ENCODE measurements around the gene TCN2. TPM values are rescaled to one million over a fixed set of nuclear protein-coding genes. Genes with fewer than 3 reads are reported as not detected.
A peak's percentile ranks its signal among the peaks of the same experiment; 100 is the strongest.
"Not testable (repeated sequence)": the region's sequence is repeated elsewhere in the genome, so short reads cannot be mapped to it uniquely, and the experiment has no call there.

The TCN2 gene
- total RNA-seq, 2 experiments from 2014 or later: 0.12 to 0.32 TPM

GRCh38 chr22:30668386-30668710 lies 61.4 kb downstream of the TCN2 start:
- H3K36me3 Mint-ChIP-seq (ENCODE audit: low read depth): peaks cover 7% of the 10 kb centered on the region
- H3K27me3 Mint-ChIP-seq: peaks cover 3% of the 10 kb centered on the region
- intact Hi-C loops (cut with DNase I, micrococcal nuclease): no loop called here
- peak overlapping the region; percentile 92 for H3K4me3 Mint-ChIP-seq
- no peak for DNase-seq
- no peak for ATAC-seq
- CTCF ChIA-PET: interaction anchor here (1.1 to 2.2 kb wide), 2 partner anchors 25 to 87 kb away, joined by 5 to 8 read pairs; no protein-coding TSS in a partner anchor
- POLR2A ChIA-PET: no interaction called here
- no peaks in the 10 kb centered on the region for H3K9me3 Mint-ChIP-seq (ENCODE audit: low read depth)
- peaks cover 19% of the 10 kb centered on the region for H3K4me1 Mint-ChIP-seq
- no peak overlapping the region for H3K27ac Mint-ChIP-seq

- intact Hi-C loops (cut with DNase I, micrococcal nuclease): no loop called here
- POLR2A ChIA-PET: interaction anchor here (0.8 kb wide), 1 partner anchor 19 kb away, joined by 3 read pairs; no protein-coding TSS in a partner anchor
- Mint-ChIP-seq H3K4me1 (peaks cover 14% of the 10 kb centered on the region), H3K36me3 (ENCODE audit: low read depth) (peaks cover 1% of the 10 kb centered on the region), H3K4me3 (no peak overlapping the region), H3K9me3 (ENCODE audit: low read depth) (no peaks in the 10 kb centered on the region), H3K27ac (no peak overlapping the region), H3K27me3 (peaks cover 3% of the 10 kb centered on the region)
- DNase-seq (no peak), ATAC-seq (no peak)
- CTCF ChIA-PET: interaction anchor here (0.6 kb wide), 1 partner anchor 635 kb away, joined by 3 read pairs; no protein-coding TSS in a partner anchor
These were observed 64.1 kb downstream of the TCN2 start for GRCh38 chr22:30671071-30671470.

- Mint-ChIP-seq H3K27ac (no peak overlapping the region), H3K36me3 (ENCODE audit: low read depth) (no peaks in the 10 kb centered on the region), H3K9me3 (ENCODE audit: low read depth) (no peaks in the 10 kb centered on the region), H3K4me3 (no peak overlapping the region), H3K4me1 (peaks cover 5% of the 10 kb centered on the region), H3K27me3 (peaks cover 6% of the 10 kb centered on the region)
- ATAC-seq (no peak), DNase-seq (no peak)
- CTCF ChIA-PET: interaction anchor here (0.6 kb wide), 1 partner anchor 20 kb away, joined by 3 read pairs; no protein-coding TSS in a partner anchor
- POLR2A ChIA-PET: no interaction called here
- intact Hi-C loops (cut with DNase I, micrococcal nuclease): no loop called here
These were observed 66.2 kb downstream of the TCN2 start for GRCh38 chr22:30673136-30673535.

DNA sequence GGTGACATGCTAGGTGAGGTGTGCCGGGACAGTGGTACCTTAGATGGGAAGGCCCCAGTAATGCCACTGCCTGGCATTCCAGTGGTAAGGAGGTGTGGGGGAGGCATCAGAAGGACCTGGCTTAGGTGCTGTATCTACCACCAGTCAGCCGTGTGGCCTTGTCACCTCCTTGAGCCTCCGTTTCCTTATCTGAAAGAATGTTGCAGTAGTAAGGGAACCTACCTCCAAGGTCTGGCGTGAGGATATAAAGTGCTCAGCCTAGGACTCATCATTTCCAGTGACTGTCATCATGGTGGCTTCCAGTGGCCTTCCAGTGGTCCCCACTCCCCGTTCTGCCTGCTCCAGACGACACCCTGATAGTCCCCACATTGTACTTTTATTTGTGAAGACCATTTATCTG lies 67.5 kb downstream of the TCN2 start:
- no peaks in the 10 kb centered on the region for H3K9me3 Mint-ChIP-seq (ENCODE audit: low read depth)
- no peak overlapping the region for H3K4me3 Mint-ChIP-seq
- DNase-seq (no peak), ATAC-seq (no peak)
- POLR2A ChIA-PET: no interaction called here
- H3K36me3 Mint-ChIP-seq (ENCODE audit: low read depth): no peaks in the 10 kb centered on the region
- H3K4me1 Mint-ChIP-seq: no peaks in the 10 kb centered on the region
- H3K27me3 Mint-ChIP-seq: peaks cover 9% of the 10 kb centered on the region
- H3K27ac Mint-ChIP-seq: no peak overlapping the region
- intact Hi-C loops (cut with DNase I, micrococcal nuclease): no loop called here
- CTCF ChIA-PET: interaction anchor here (0.6 to 0.7 kb wide), 2 partner anchors 40 to 189 kb away, joined by 4 read pairs; no protein-coding TSS in a partner anchor

DNA sequence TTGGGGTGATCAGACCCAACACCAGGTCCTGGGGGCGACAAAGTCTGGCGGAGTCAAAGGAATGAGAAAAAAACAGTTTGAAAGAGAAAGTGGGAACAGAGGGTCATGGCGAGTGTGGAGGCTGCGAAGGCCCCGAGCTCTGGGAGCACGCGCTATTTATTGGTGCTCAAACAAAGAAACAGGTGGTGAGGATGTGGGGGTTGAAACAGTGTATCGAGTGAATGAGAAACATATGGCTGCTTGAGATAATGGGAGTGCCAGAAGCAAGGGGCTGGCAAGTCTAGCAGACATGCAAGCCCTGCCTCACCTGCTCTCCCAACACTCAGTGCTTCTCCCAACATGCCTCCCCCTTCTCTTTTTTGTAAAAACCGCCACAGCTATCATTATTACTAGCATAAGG lies 68.5 kb downstream of the TCN2 start:
- Mint-ChIP-seq H3K9me3 (ENCODE audit: low read depth) (no peaks in the 10 kb centered on the region), H3K27ac (no peak overlapping the region), H3K4me1 (no peaks in the 10 kb centered on the region), H3K27me3 (peaks cover 10% of the 10 kb centered on the region), H3K36me3 (ENCODE audit: low read depth) (no peaks in the 10 kb centered on the region), H3K4me3 (no peak overlapping the region)
- no peak for ATAC-seq
- intact Hi-C loops (cut with DNase I, micrococcal nuclease): no loop called here
- no peak for DNase-seq
- ChIA-PET CTCF (interaction anchor here (0.7 to 0.8 kb wide), 2 partner anchors 13 to 41 kb away, joined by 4 read pairs; no protein-coding TSS in a partner anchor), POLR2A (no interaction called here)

DNA sequence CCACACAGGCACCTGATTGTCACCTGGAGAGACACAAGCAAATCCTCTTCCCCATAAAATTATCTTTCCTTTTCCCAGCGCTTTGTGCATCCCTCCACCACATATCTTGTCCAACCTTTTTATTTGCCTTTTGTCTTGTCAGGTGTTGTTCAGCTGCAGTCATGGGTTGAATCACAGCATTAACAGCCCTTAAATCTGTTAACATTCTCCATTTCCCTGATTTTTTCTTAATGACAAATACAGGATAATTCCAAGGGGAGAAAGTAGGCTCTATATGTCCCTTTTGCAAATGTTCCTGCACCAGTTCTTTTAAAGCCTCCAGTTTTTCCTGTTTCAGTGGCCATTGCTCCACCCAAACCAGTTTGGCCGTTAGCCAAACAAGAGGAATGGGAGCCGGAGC lies 69.6 kb downstream of the TCN2 start:
- POLR2A ChIA-PET; ATAC-seq; CTCF ChIA-PET; H3K9me3 Mint-ChIP-seq (ENCODE audit: low read depth); H3K27me3 Mint-ChIP-seq; intact Hi-C loops (cut with DNase I, micrococcal nuclease); DNase-seq; H3K27ac Mint-ChIP-seq; H3K36me3 Mint-ChIP-seq (ENCODE audit: low read depth); H3K4me3 Mint-ChIP-seq; H3K4me1 Mint-ChIP-seq: not testable (repeated sequence)

Other genes with a start within 250 kb of the TCN2 start
- gene RNF215, start 219.8 kb upstream of the TCN2 start, total RNA-seq: 1 to 10 TPM; 4.3 to 7.4 TPM
- gene SEC14L2, start 210.2 kb upstream of the TCN2 start, total RNA-seq: 10 to 100 TPM; 13.8 to 18.2 TPM
- gene MTFP1, start 181.4 kb upstream of the TCN2 start, total RNA-seq: 10 to 100 TPM; 47.0 to 54.6 TPM
- gene SEC14L3, start 135.2 kb upstream of the TCN2 start, total RNA-seq: not detected
- gene SEC14L4, start 101.5 kb upstream of the TCN2 start, total RNA-seq: not detected
- not detected for gene SEC14L6, start 60.4 kb upstream of the TCN2 start, total RNA-seq
- gene GAL3ST1, start 32.5 kb upstream of the TCN2 start, total RNA-seq: not detected
- gene PES1, start 15.3 kb upstream of the TCN2 start, total RNA-seq: 100 to 1,000 TPM; 134 to 137 TPM
- gene SLC35E4, start 28.6 kb downstream of the TCN2 start, total RNA-seq: 1 to 10 TPM; 3.6 to 4.3 TPM
- gene DUSP18, start 60.7 kb downstream of the TCN2 start, total RNA-seq: 1 to 10 TPM; 7.8 to 8.5 TPM
- 1 to 10 TPM; 1.2 to 1.4 TPM for gene OSBP2, start 87.7 kb downstream of the TCN2 start, total RNA-seq